ENCODE data around the gene NCOA7. TPM values are rescaled to one million over a fixed set of nuclear protein-coding genes. Genes with fewer than 3 reads are reported as not detected.
A peak's percentile ranks its signal among the peaks of the same experiment; 100 is the strongest.
"Not testable (repeated sequence)": the region's sequence is repeated elsewhere in the genome, so short reads cannot be mapped to it uniquely, and the experiment has no call there.

NCOA7 gene
- total RNA-seq, 8 experiments from 2014 or later = 11.2 to 38.1 (median 20.5) TPM

DNA sequence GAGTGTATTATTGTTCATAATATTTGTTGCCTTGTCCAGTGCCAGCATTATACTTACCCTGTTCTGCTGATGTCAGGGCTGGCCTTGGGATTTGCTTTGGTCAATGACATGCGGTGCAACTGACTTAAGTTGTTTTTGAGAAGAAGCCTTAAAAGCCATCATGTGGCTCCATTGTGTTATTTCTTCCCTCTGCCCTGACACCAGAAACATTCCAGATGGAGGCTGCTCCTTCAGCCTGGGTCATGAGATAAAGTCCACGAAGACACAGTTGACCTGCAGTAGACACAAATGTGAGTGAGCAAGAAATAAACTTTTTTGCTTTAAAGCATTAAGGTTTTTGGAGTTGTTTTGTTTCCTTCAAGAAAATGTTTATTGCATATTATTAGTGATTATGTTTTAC is 158.3 kb downstream of the NCOA7 start:
- no peak for ATAC-seq (replicated peaks in 6 of 8)
- in situ Hi-C loops (cut with MboI; ENCODE audit: low pct_unique_long_range_greater_than_20kb in 2 of 9, low sequenced_read_pairs in 9 of 9, unreplicated experiment in 9 of 9) = no loop called here
- 40 to 100% (median 85%) methylated on average over 1 to 2 of the region's 2 CpGs; no CpG with 5 or more reads in 2 of the 10 experiments for WGBS, 10 experiments
- Histone ChIP-seq H3K4me3 (no peak overlapping the region), H3K27ac (no peak overlapping the region), H3K4me1 (replicated peaks in 1 of 2) (no peaks in the 10 kb centered on the region)

GRCh38 chr6:125950293-125950692 is 159.5 kb downstream of the NCOA7 start:
- Histone ChIP-seq H3K4me1 (replicated peaks in 1 of 2) (no peaks in the 10 kb centered on the region), H3K27ac (no peak overlapping the region), H3K4me3 (no peak overlapping the region)
- peak in 3 of 8 experiments; percentile 64 to 92 (median 68) for ATAC-seq (replicated peaks in 6 of 8)
- 23 to 100% (median 76%) methylated on average over 1 to 6 of the region's 6 CpGs; no CpG with 5 or more reads in 2 of the 10 experiments for WGBS, 10 experiments
- in situ Hi-C loops (cut with MboI; ENCODE audit: low pct_unique_long_range_greater_than_20kb in 2 of 9, low sequenced_read_pairs in 9 of 9, unreplicated experiment in 9 of 9) = loop anchor here in 8 of 9 experiments (10.0 to 25.0 kb wide), 4 partner anchors 88 to 638 kb away; partner anchors contain the start of genes HDDC2 (in 4 of the 8) and NCOA7 (in 4 of the 8)

DNA sequence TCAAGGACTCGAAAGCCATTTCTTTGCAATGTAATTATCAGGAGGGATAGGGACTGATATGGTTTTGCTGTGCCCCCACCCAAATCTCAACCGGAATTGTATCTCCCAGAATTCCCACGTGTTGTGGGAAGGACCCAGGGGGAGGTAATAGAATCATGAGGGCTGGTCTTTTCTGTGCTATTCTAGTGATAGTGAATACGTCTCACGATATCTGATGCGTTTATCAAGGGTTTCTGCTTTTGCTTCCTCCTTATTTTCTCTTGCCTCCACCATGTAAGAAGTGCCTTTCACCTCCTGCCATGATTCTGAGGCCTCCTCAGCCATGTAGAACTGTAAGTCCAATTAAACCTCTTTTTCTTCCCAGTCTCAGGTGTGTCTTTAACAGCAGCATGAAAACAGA is 160.0 kb downstream of the NCOA7 start:
- 8 to 100% (median 85%) methylated on average over 1 to 6 of the region's 6 CpGs; no CpG with 5 or more reads in 2 of the 10 experiments for WGBS, 10 experiments
- not testable (repeated sequence) for ATAC-seq (replicated peaks in 6 of 8); H3K27ac ChIP-seq; H3K4me3 ChIP-seq; H3K4me1 ChIP-seq (replicated peaks in 1 of 2)
- in situ Hi-C loops (cut with MboI; ENCODE audit: low pct_unique_long_range_greater_than_20kb in 2 of 9, low sequenced_read_pairs in 9 of 9, unreplicated experiment in 9 of 9) = loop anchor here in 8 of 9 experiments (10.0 to 25.0 kb wide), 4 partner anchors 88 to 638 kb away; partner anchors contain the start of genes HDDC2 (in 4 of the 8) and NCOA7 (in 4 of the 8)

DNA sequence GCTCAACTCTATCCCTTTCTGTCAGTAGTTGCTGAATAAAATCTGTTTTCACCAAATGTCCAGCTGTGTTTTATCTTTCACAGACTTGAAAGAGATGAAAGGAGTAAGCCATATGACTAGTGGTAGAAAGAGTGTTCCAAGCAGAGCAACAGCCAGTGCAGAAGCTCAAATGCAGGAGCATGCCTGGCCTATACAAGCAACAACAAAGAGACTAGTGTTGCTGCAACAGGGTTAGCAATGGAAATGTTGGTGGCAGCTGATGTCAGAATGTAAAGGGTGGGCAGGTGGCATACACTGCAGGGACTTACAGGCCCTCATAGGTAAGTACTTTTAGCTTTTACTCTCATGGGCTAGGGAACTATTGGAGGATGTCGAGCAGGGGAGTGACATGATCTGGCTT is 160.6 kb downstream of the NCOA7 start:
- WGBS, 10 experiments = 33 to 100% (median 71%) methylated on average over 1 of the region's 1 CpG; no CpG with 5 or more reads in 5 of the 10 experiments
- Histone ChIP-seq H3K4me3 (no peak overlapping the region), H3K4me1 (replicated peaks in 1 of 2) (peaks cover 0 to 4% of the 10 kb centered on the region in 2 donors), H3K27ac (no peak overlapping the region)
- ATAC-seq (replicated peaks in 6 of 8) = no peak
- in situ Hi-C loops (cut with MboI; ENCODE audit: low pct_unique_long_range_greater_than_20kb in 2 of 9, low sequenced_read_pairs in 9 of 9, unreplicated experiment in 9 of 9) = loop anchor here in 8 of 9 experiments (10.0 to 25.0 kb wide), 4 partner anchors 89 to 639 kb away; partner anchors contain the start of genes HDDC2 (in 4 of the 8) and NCOA7 (in 4 of the 8)

DNA sequence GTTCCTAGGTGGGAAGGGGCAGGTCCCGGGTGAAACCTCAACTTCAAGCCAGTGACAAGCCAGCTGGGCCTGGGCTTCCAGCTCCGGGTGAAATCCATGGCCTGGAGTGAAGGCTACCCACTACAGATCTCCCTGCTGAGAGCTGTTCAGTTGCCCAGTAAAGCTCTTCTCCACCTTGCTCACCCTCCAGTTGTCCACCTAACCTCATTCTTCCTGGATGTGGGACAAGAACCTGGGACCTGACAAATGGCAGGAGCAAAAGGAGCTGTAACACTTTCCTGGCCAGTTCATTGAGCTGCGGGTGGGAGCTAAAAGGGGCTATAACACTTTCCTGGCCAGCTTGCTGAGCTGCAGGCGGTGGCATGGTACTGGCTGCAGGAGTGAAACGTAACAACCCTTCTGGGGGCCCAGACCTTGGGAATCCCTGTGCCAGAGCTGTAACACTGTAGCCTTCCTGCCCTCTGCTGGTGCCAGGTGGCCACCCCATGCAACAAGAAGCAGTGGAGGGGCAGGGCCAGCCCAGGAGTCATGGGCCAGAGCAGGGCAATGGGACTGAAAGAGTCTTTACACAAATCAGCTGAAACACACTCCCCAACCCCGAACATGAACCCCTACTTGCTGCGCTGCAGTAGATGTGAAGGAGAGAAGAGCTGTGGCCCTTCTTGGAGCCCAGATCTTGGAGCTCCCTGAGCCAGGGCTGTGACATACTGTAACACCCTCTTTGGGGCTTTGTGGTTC is 162.2 kb downstream of the NCOA7 start:
- in situ Hi-C loops (cut with MboI; ENCODE audit: low pct_unique_long_range_greater_than_20kb in 2 of 9, low sequenced_read_pairs in 9 of 9, unreplicated experiment in 9 of 9) = loop anchor here in 8 of 9 experiments (10.0 to 25.0 kb wide), 4 partner anchors 91 to 641 kb away; partner anchors contain the start of genes HDDC2 (in 4 of the 8) and NCOA7 (in 4 of the 8)
- WGBS, 10 experiments = 32 to 100% (median 80%) methylated on average over 1 to 5 of the region's 7 CpGs; no CpG with 5 or more reads in 3 of the 10 experiments
- Histone ChIP-seq H3K4me1 (replicated peaks in 1 of 2) (peaks cover 0 to 6% of the 10 kb centered on the region in 2 donors), H3K27ac (no peak overlapping the region), H3K4me3 (no peak overlapping the region)
- peak in 2 of 8 experiments; percentile 6 to 16 for ATAC-seq (replicated peaks in 6 of 8)

- no peak overlapping the region for H3K4me3 ChIP-seq
- peaks cover 0 to 12% of the 10 kb centered on the region in 2 donors for H3K4me1 ChIP-seq (replicated peaks in 1 of 2)
- 87 to 100% (median 94%) methylated on average over 1 to 6 of the region's 11 CpGs; no CpG with 5 or more reads in 5 of the 10 experiments for WGBS, 10 experiments
- ATAC-seq (replicated peaks in 6 of 8) = no peak
- H3K27ac ChIP-seq = no peak overlapping the region
- in situ Hi-C loops (cut with MboI; ENCODE audit: low pct_unique_long_range_greater_than_20kb in 2 of 9, low sequenced_read_pairs in 9 of 9, unreplicated experiment in 9 of 9) = loop anchor here in 8 of 9 experiments (10.0 to 25.0 kb wide), 4 partner anchors 91 to 641 kb away; partner anchors contain the start of genes HDDC2 (in 4 of the 8) and NCOA7 (in 4 of the 8)
Measured at GRCh38 chr6:125953502-125953875, 162.7 kb downstream of the NCOA7 start.

DNA sequence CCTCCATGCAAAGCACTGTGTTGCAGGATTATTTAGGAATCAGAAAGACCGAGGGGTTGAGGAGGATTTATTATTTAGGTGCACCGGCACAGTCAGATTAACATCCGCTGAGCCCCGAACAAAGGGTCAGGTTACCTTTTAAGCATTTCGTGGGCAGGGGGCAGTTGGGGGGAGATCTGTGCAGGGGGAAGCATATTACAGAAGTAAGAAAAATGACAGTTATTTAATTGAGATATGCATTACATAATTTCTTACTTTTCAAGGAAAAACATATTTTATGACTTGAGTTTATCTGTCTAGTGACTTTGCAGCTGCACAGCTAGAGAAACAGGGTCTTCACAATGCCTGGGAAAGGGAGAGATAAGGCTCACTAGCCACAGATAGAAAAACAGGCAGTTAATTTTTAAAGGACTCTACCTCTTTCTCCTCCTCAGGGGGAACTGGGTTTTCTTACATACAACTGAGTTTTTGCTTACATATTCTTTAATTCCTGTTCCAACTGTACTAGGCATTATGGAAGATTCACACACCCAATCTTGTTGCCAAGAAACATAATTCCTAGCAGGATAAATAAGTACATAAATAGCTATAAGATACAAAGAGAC is 164.1 kb downstream of the NCOA7 start:
- no peak overlapping the region for H3K4me3 ChIP-seq
- 45 to 100% (median 80%) methylated on average over 1 to 4 of the region's 5 CpGs; no CpG with 5 or more reads in 5 of the 10 experiments for WGBS, 10 experiments
- in situ Hi-C loops (cut with MboI; ENCODE audit: low pct_unique_long_range_greater_than_20kb in 2 of 9, low sequenced_read_pairs in 9 of 9, unreplicated experiment in 9 of 9) = loop anchor here in 8 of 9 experiments (10.0 to 25.0 kb wide), 4 partner anchors 93 to 643 kb away; partner anchors contain the start of genes HDDC2 (in 4 of the 8) and NCOA7 (in 4 of the 8)
- H3K4me1 ChIP-seq (replicated peaks in 1 of 2) = peaks cover 0 to 15% of the 10 kb centered on the region in 2 donors
- ATAC-seq (replicated peaks in 6 of 8) = no peak
- no peak overlapping the region for H3K27ac ChIP-seq

- 27 to 90% (median 61%) methylated on average over 1 to 5 of the region's 5 CpGs for WGBS, 10 experiments
- in situ Hi-C loops (cut with MboI; ENCODE audit: low pct_unique_long_range_greater_than_20kb in 2 of 9, low sequenced_read_pairs in 9 of 9, unreplicated experiment in 9 of 9) = loop anchor here in 8 of 9 experiments (10.0 to 25.0 kb wide), 4 partner anchors 94 to 644 kb away; partner anchors contain the start of genes HDDC2 (in 4 of the 8) and NCOA7 (in 4 of the 8)
- no peak for ATAC-seq (replicated peaks in 6 of 8)
- H3K4me1 ChIP-seq (replicated peaks in 1 of 2) = peaks cover 0 to 15% of the 10 kb centered on the region in 2 donors
- H3K27ac ChIP-seq = no peak overlapping the region
- H3K4me3 ChIP-seq = peak overlapping the region; percentile 63 to 82 (median 73)
Measured at GRCh38 chr6:125955973-125956372, 165.2 kb downstream of the NCOA7 start.

DNA sequence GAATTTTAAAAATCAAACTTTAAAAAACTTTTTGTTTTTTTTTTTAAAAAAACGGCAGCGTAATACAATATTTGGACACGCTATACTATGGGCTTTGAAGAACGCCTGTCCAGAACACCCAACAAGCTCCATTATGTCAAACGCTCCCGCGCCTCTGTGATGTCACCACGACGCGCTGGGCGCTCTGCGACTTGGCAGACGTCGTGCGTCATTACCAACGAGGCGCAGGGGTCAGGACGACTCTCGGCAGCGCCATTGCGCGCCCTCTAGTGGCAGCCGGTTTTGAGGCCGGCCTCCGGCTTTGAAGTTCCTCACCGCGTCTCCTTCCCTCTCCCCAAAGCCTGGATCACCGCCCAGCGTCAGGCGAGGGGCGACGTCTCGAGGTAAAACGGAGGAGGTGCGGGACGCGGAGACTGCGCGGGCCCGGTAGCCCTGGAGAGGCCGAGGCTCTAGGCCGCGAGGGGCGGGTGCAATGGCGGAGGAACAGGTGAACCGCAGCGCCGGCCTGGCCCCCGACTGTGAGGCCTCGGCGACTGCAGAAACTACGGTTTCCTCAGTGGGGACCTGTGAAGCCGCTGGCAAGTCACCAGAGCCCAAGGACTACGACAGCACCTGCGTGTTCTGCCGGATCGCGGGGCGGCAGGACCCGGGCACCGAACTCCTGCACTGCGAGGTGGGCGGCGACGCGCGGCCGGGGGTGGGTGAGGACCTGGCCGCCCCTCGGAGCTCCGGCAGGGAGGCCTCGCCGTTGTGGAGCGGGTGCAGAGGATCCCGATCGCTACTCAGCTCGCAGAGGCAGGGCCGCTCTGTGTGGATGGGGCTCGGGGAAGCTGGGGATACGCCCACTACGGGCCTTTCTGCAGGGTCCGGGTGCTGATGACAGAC is 166.0 kb downstream of the NCOA7 start, which contains the start of gene HINT3:
TSS of gene HINT3 (plus strand) at position 265 of the 885 bp plus-strand sequence. CDS start at position 473, 208 bp downstream.
- peak within 1 kb of the TSS; percentile 63 to 82 (median 73) for H3K4me3 ChIP-seq
- peak; percentile 87 to 93 (median 90) for ATAC-seq (replicated peaks in 6 of 8)
- in situ Hi-C loops (cut with MboI; ENCODE audit: low pct_unique_long_range_greater_than_20kb in 2 of 9, low sequenced_read_pairs in 9 of 9, unreplicated experiment in 9 of 9) = loop anchor here in 8 of 9 experiments (10.0 to 25.0 kb wide), 4 partner anchors 94 to 644 kb away; partner anchors contain the start of genes HDDC2 (in 4 of the 8) and NCOA7 (in 4 of the 8)
- H3K4me1 ChIP-seq (replicated peaks in 1 of 2) = peaks cover 0 to 15% of the 10 kb centered on the region in 2 donors
- H3K27ac ChIP-seq = peak within 1 kb of the TSS; percentile 83 to 94
- WGBS, 10 experiments = 0 to 2% (median 0%) methylated on average over 1 to 20 of the region's 82 CpGs

DNA sequence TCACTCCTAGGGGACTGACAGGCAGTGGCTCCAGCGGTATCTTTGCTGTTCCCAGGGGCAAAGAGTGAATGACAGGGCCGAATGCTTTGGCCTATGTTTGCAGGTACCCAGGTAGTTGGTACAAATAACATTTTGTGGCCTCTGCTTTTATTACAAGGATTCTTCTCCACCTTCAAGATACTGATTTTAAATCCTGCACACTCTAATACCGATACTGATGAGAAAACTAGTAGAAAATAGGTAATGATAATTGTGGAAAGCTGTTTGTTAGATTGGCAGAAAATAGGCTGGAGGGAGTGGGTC is 166.6 kb downstream of the NCOA7 start:
- in situ Hi-C loops (cut with MboI; ENCODE audit: low pct_unique_long_range_greater_than_20kb in 2 of 9, low sequenced_read_pairs in 9 of 9, unreplicated experiment in 9 of 9) = loop anchor here in 8 of 9 experiments (10.0 to 25.0 kb wide), 4 partner anchors 95 to 645 kb away; partner anchors contain the start of genes HDDC2 (in 4 of the 8) and NCOA7 (in 4 of the 8)
- 0 to 29% (median 8%) methylated on average over 1 to 3 of the region's 3 CpGs; no CpG with 5 or more reads in 4 of the 10 experiments for WGBS, 10 experiments

GRCh38 chr6:125957845-125958244 is 167.1 kb downstream of the NCOA7 start:
- H3K4me3 ChIP-seq = peak overlapping the region; percentile 63 to 82 (median 73)
- H3K4me1 ChIP-seq (replicated peaks in 1 of 2) = peaks cover 0 to 15% of the 10 kb centered on the region in 2 donors
- ATAC-seq (replicated peaks in 6 of 8) = peak in 2 of 8 experiments; percentile 7 to 20
- H3K27ac ChIP-seq = no peak overlapping the region
- in situ Hi-C loops (cut with MboI; ENCODE audit: low pct_unique_long_range_greater_than_20kb in 2 of 9, low sequenced_read_pairs in 9 of 9, unreplicated experiment in 9 of 9) = loop anchor here in 8 of 9 experiments (10.0 to 25.0 kb wide), 4 partner anchors 96 to 646 kb away; partner anchors contain the start of genes HDDC2 (in 4 of the 8) and NCOA7 (in 4 of the 8)
- 28 to 80% (median 50%) methylated on average over 1 to 4 of the region's 4 CpGs; no CpG with 5 or more reads in 1 of the 10 experiments for WGBS, 10 experiments

More for the DNA sequence above, 166.6 kb downstream of the NCOA7 start:
- no peak for ATAC-seq (replicated peaks in 6 of 8)
- Histone ChIP-seq H3K27ac (peak overlapping the region; percentile 83 to 94), H3K4me1 (replicated peaks in 1 of 2) (peaks cover 0 to 15% of the 10 kb centered on the region in 2 donors), H3K4me3 (peak overlapping the region; percentile 63 to 82 (median 73))
